ENCODE results near the gene IRS1. TPM values are rescaled to one million over a fixed set of nuclear protein-coding genes. Genes with fewer than 3 reads are reported as not detected.
A peak's percentile ranks its signal among the peaks of the same experiment; 100 is the strongest.

IRS1 gene
- total and polyA plus RNA-seq, 2 experiments from 2014 or later = 4.1 to 40.4 TPM

GRCh38 chr2:226759768-226760167, 39.9 kb downstream of the IRS1 start:
- Histone ChIP-seq H3K27ac (no peak overlapping the region), H3K4me1 (ENCODE audit: low read depth) (peaks cover 33% of the 10 kb centered on the region)
- no peak for TF ChIP-seq CTCF (IDR thresholded peaks at IDR 0.05; ENCODE audit: low read depth, low read length)

GRCh38 chr2:226758921-226759640, 40.5 kb downstream of the IRS1 start:
- Histone ChIP-seq H3K36me3 (no peaks in the 10 kb centered on the region), H3K9me3 (ENCODE audit: low read depth) (no peaks in the 10 kb centered on the region), H3K4me3 (no peak overlapping the region), H3K27me3 (no peaks in the 10 kb centered on the region), H3K27ac (no peak overlapping the region), H3K4me1 (ENCODE audit: low read depth) (peaks cover 33% of the 10 kb centered on the region)
- no peak for TF ChIP-seq CTCF (IDR thresholded peaks at IDR 0.05; ENCODE audit: low read depth, low read length)
- DNase-seq (ENCODE audit: low read depth in 1 of 2, low spot score in 1 of 2) = peak in 1 of 2 donors; percentile 66

More at GRCh38 chr2:226759768-226760167, 39.9 kb downstream of the IRS1 start:
- no peak for DNase-seq (ENCODE audit: low read depth in 1 of 2, low spot score in 1 of 2)
- no peaks in the 10 kb centered on the region for H3K27me3 ChIP-seq
- no peaks in the 10 kb centered on the region for H3K36me3 ChIP-seq
- no peaks in the 10 kb centered on the region for H3K9me3 ChIP-seq (ENCODE audit: low read depth)
- H3K4me3 ChIP-seq = no peak overlapping the region

GRCh38 chr2:226756131-226756530, 43.5 kb downstream of the IRS1 start:
- H3K4me3 ChIP-seq = no peak overlapping the region
- no peaks in the 10 kb centered on the region for H3K36me3 ChIP-seq
- peaks cover 30% of the 10 kb centered on the region for H3K4me1 ChIP-seq (ENCODE audit: low read depth)
- no peaks in the 10 kb centered on the region for H3K9me3 ChIP-seq (ENCODE audit: low read depth)
- peak in 1 of 2 donors; percentile 27 for DNase-seq (ENCODE audit: low read depth in 1 of 2, low spot score in 1 of 2)
- H3K27me3 ChIP-seq = no peaks in the 10 kb centered on the region
- H3K27ac ChIP-seq = no peak overlapping the region
- TF ChIP-seq CTCF (IDR thresholded peaks at IDR 0.05; ENCODE audit: low read depth, low read length) = no peak

- Histone ChIP-seq H3K4me3 (no peak overlapping the region), H3K27me3 (no peaks in the 10 kb centered on the region), H3K4me1 (ENCODE audit: low read depth) (peaks cover 26% of the 10 kb centered on the region), H3K36me3 (no peaks in the 10 kb centered on the region), H3K27ac (no peak overlapping the region), H3K9me3 (ENCODE audit: low read depth) (no peaks in the 10 kb centered on the region)
- no peak for TF ChIP-seq CTCF (IDR thresholded peaks at IDR 0.05; ENCODE audit: low read depth, low read length)
- DNase-seq (ENCODE audit: low read depth in 1 of 2, low spot score in 1 of 2) = no peak
These were observed 44.0 kb downstream of the IRS1 start for GRCh38 chr2:226755631-226756030.

GRCh38 chr2:226754821-226755604, 44.6 kb downstream of the IRS1 start:
- H3K27ac ChIP-seq = no peak overlapping the region
- no peak for TF ChIP-seq CTCF (IDR thresholded peaks at IDR 0.05; ENCODE audit: low read depth, low read length)
- DNase-seq (ENCODE audit: low read depth in 1 of 2, low spot score in 1 of 2) = no peak
- peaks cover 20% of the 10 kb centered on the region for H3K4me1 ChIP-seq (ENCODE audit: low read depth)
- no peak overlapping the region for H3K4me3 ChIP-seq
- no peaks in the 10 kb centered on the region for H3K9me3 ChIP-seq (ENCODE audit: low read depth)
- no peaks in the 10 kb centered on the region for H3K27me3 ChIP-seq
- H3K36me3 ChIP-seq = no peaks in the 10 kb centered on the region

Measured in cardiac muscle cell (in vitro differentiated cells and primary cell).